Head of caudate nucleus (tissue), 42 donors: ENCODE measurements around the gene RNF126.
"Not testable (repeated sequence)": the region's sequence is repeated elsewhere in the genome, so short reads cannot be mapped to it uniquely, and the experiment has no call there.

ENCODE experiments used
- DNase-seq, 42 donors: peaks; one replicate each; pipeline versions ENCODE4 v3.0.0 to v3.0.0-alpha.2; 2020 to 2021; ENCODE audit warnings: mixed read lengths in 7 of 42
- intact Hi-C: fragments of 100-400 bp; cut with DNase I; formaldehyde crosslinking; loops from one replicate; pipeline ENCODE4 v1.15.0; 2022

The RNF126 gene

GRCh38 chr19:621819-622218 is 41.2 kb downstream of the RNF126 start:
- intact Hi-C loops, result no loop called here
- no peak for DNase-seq

GRCh38 chr19:621191-621590 is 41.8 kb downstream of the RNF126 start:
- DNase-seq, intact Hi-C loops: not testable (repeated sequence)

- intact Hi-C loops, result no loop called here
- DNase-seq, result no peak
Measured at GRCh38 chr19:620166-620862, 42.7 kb downstream of the RNF126 start.

- peak in 2 of 42 donors; percentile 44 to 54 for DNase-seq
- intact Hi-C loops, result no loop called here
Measured at GRCh38 chr19:619286-620002, 43.6 kb downstream of the RNF126 start.

GRCh38 chr19:618674-619285 is 44.2 kb downstream of the RNF126 start:
- DNase-seq, result no peak
- intact Hi-C loops, result no loop called here

GRCh38 chr19:618247-618619 is 44.8 kb downstream of the RNF126 start:
- intact Hi-C loops, result no loop called here
- DNase-seq, result no peak

GRCh38 chr19:617551-618246 is 45.3 kb downstream of the RNF126 start:
- intact Hi-C loops, result no loop called here
- DNase-seq, result peak in 1 of 42 donors; percentile 49

- intact Hi-C loops, result no loop called here
- DNase-seq, result peak in 10 of 42 donors; percentile 17 to 71 (median 56)
Measured at GRCh38 chr19:616747-617526, 46.1 kb downstream of the RNF126 start.

GRCh38 chr19:616062-616700 is 46.8 kb downstream of the RNF126 start:
- intact Hi-C loops, result no loop called here
- no peak for DNase-seq

- DNase-seq, result peak in 37 of 42 donors; percentile 32 to 85 (median 62)
- intact Hi-C loops, result no loop called here
Measured at GRCh38 chr19:615619-616018, 47.4 kb downstream of the RNF126 start.

GRCh38 chr19:613732-614567 is 49.1 kb downstream of the RNF126 start:
- DNase-seq, result no peak
- intact Hi-C loops, result no loop called here

GRCh38 chr19:612941-613340 is 50.1 kb downstream of the RNF126 start:
- DNase-seq, result no peak
- intact Hi-C loops, result no loop called here

GRCh38 chr19:611481-611868 is 51.5 kb downstream of the RNF126 start:
- DNase-seq, result no peak
- intact Hi-C loops, result no loop called here

GRCh38 chr19:610801-611480 is 52.1 kb downstream of the RNF126 start:
- peak in 1 of 42 donors; percentile 55 for DNase-seq

GRCh38 chr19:610071-610800 is 52.8 kb downstream of the RNF126 start:
- no peak for DNase-seq
- intact Hi-C loops, result no loop called here

More at GRCh38 chr19:610801-611480, 52.1 kb downstream of the RNF126 start:
- intact Hi-C loops, result no loop called here

- peak; percentile 63 to 96 (median 88) for DNase-seq
- intact Hi-C loops, result no loop called here
Measured at GRCh38 chr19:609004-609346, 54.0 kb downstream of the RNF126 start.
